OCI-LY3 (cell line): ENCODE results near the gene CFAP221.

Experiments used
- H2AFZ ChIP-seq: fragments of 200-600, 300-600 bp; shearing (Covaris generic); 2 replicates; pipeline ENCODE4 v1.6.0; 2014; ENCODE audit warnings: antibody characterized with exemption, low read depth, low read length
- H3K27ac ChIP-seq: fragments of 200-600, 300-600 bp; sonication (generic); 2 replicates; pipeline ENCODE4 v1.5.1; 2014; ENCODE audit warnings: mild to moderate bottlenecking, low read length, moderate library complexity, mixed read lengths
- H3K27me3 ChIP-seq: fragments of 200-600, 300-600 bp; sonication (generic); 2 replicates; pipeline ENCODE4 v1.6.1; 2014; ENCODE audit warnings: low read depth, low read length, mixed read lengths
- H3K36me3 ChIP-seq: fragments of 200-600, 300-600 bp; sonication (generic); replicated peaks from 2 replicates; pipeline ENCODE3; 2014; ENCODE audit warnings: low read depth, low read length, mixed read lengths
- H3K4me1 ChIP-seq: fragments of 300-600, 200-600 bp; sonication (generic); 2 replicates; pipeline ENCODE4 v1.6.1; 2014; ENCODE audit warnings: low read length, mixed read lengths
- H3K4me2 ChIP-seq: fragments of 200-600, 300-600 bp; sonication (generic); 2 replicates; pipeline ENCODE4 v1.6.1; 2014; ENCODE audit warnings: low read length, mixed read lengths
- H3K4me3 ChIP-seq: fragments of 300-600, 200-600 bp; sonication (generic); 2 replicates; pipeline ENCODE4 v1.5.1; 2014; ENCODE audit warnings: antibody characterized with exemption, mild to moderate bottlenecking, low read length, moderate library complexity
- H3K79me2 ChIP-seq: fragments of 300-600, 200-600 bp; shearing (Covaris generic); 2 replicates; pipeline ENCODE4 v1.6.1; 2014; ENCODE audit warnings: mild to moderate bottlenecking, low read length, mixed read lengths
- H3K9ac ChIP-seq: fragments of 300-600, 200-600 bp; shearing (Covaris generic); 2 replicates; pipeline ENCODE4 v1.6.0; 2014; ENCODE audit warnings: mild to moderate bottlenecking, low read length, moderate library complexity
- H3K9me3 ChIP-seq: fragments of 200-600, 300-600 bp; shearing (Covaris generic); 2 replicates; pipeline ENCODE4 v1.6.1; 2014; ENCODE audit warnings: low read length, mixed read lengths; ENCODE audit not compliant: insufficient read depth
- H4K20me1 ChIP-seq: fragments of 200-600, 300-600 bp; sonication (generic); 2 replicates; pipeline ENCODE4 v1.6.1; 2016; ENCODE audit warnings: low read length, mixed read lengths; ENCODE audit not compliant: insufficient read depth
- CTCF ChIP-seq: fragments of 200-600, 300-600 bp; sonication (generic); IDR thresholded peaks from 2 replicates; pipeline ENCODE4 v1.5.1; 2014; ENCODE audit warnings: antibody characterized with exemption, low read length, low read depth
- EZH2phosphoT487 ChIP-seq: fragments of 200-600 bp; shearing (Covaris generic); IDR thresholded peaks from 2 replicates; pipeline ENCODE4 v1.6.1; 2018; ENCODE audit warnings: antibody characterized with exemption, mixed run types, low read depth

Gene CFAP221

GRCh38 chr2:119599384-119599783 is 55.1 kb downstream of the CFAP221 start:
- Histone ChIP-seq H3K4me1 (no peaks in the 10 kb centered on the region), H3K27ac (no peak overlapping the region), H3K9ac (no peak overlapping the region), H3K9me3 (no peaks in the 10 kb centered on the region), H2AFZ (no peak overlapping the region), H4K20me1 (no peaks in the 10 kb centered on the region), H3K36me3 (no peaks in the 10 kb centered on the region), H3K4me2 (no peak overlapping the region), H3K27me3 (no peaks in the 10 kb centered on the region), H3K4me3 (no peak overlapping the region), H3K79me2 (no peaks in the 10 kb centered on the region)
- TF ChIP-seq EZH2phosphoT487 (no peak), CTCF (no peak)

- Histone ChIP-seq H4K20me1 (no peaks in the 10 kb centered on the region), H3K9ac (no peak overlapping the region), H3K4me1 (no peaks in the 10 kb centered on the region), H3K4me3 (no peak overlapping the region), H3K79me2 (no peaks in the 10 kb centered on the region), H3K27ac (no peak overlapping the region), H3K9me3 (no peaks in the 10 kb centered on the region), H3K4me2 (no peak overlapping the region), H3K36me3 (no peaks in the 10 kb centered on the region), H2AFZ (no peak overlapping the region), H3K27me3 (peaks cover 23% of the 10 kb centered on the region)
- TF ChIP-seq EZH2phosphoT487 (no peak), CTCF (no peak)
Measured at GRCh38 chr2:119605096-119605495, 60.8 kb downstream of the CFAP221 start.

DNA sequence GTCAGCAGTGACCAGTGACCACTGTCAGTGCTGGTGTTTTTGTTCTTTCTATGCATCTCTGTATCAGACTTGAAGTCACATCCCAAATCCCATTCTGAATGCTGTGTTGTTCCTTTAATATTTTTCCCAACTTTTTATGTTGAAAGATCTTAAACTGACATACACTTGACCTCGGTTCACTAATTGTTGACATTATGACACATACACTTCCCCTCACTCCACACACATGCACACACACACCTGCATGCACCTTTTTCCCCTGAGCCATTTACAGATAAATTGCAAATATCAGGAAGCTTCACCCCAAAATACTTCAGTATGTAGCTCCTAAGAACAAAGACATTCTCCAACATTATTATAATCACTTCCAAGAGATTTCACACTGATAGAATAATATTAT is 62.4 kb downstream of the CFAP221 start:
- Histone ChIP-seq H3K9me3 (no peaks in the 10 kb centered on the region), H3K4me2 (no peak overlapping the region), H3K4me1 (no peaks in the 10 kb centered on the region), H3K9ac (no peak overlapping the region), H3K79me2 (no peaks in the 10 kb centered on the region), H4K20me1 (no peaks in the 10 kb centered on the region), H3K4me3 (no peak overlapping the region), H3K36me3 (no peaks in the 10 kb centered on the region), H3K27me3 (peaks cover 24% of the 10 kb centered on the region), H2AFZ (no peak overlapping the region), H3K27ac (no peak overlapping the region)
- TF ChIP-seq CTCF, result no peak

GRCh38 chr2:119608553-119608952 is 64.3 kb downstream of the CFAP221 start:
- Histone ChIP-seq H3K27ac (no peak overlapping the region), H3K4me1 (no peaks in the 10 kb centered on the region), H3K4me2 (no peak overlapping the region), H3K4me3 (no peak overlapping the region), H3K36me3 (no peaks in the 10 kb centered on the region), H3K79me2 (no peaks in the 10 kb centered on the region), H3K9me3 (no peaks in the 10 kb centered on the region), H3K9ac (no peak overlapping the region), H4K20me1 (no peaks in the 10 kb centered on the region), H3K27me3 (peaks cover 24% of the 10 kb centered on the region), H2AFZ (no peak overlapping the region)
- no peak for TF ChIP-seq EZH2phosphoT487
- no peak for TF ChIP-seq CTCF
